ENCODE results near the gene OCA2.
"Not testable (repeated sequence)": the region's sequence is repeated elsewhere in the genome, so short reads cannot be mapped to it uniquely, and the experiment has no call there.

The OCA2 gene

GRCh38 chr15:27763514-27763913, 335.6 kb downstream of the OCA2 start:
- DNase-seq, result no peak

- no peak for DNase-seq
Observed at GRCh38 chr15:27762471-27762870, 336.6 kb downstream of the OCA2 start.

GRCh38 chr15:27757052-27757451, 342.1 kb downstream of the OCA2 start:
- no peak for DNase-seq

- no peak for DNase-seq
Observed at GRCh38 chr15:27752691-27753090, 346.4 kb downstream of the OCA2 start.

- no peak for DNase-seq
Observed at GRCh38 chr15:27747997-27748396, 351.1 kb downstream of the OCA2 start.

GRCh38 chr15:27746401-27746955, 352.6 kb downstream of the OCA2 start:
- DNase-seq, result no peak

GRCh38 chr15:27744641-27745040, 354.5 kb downstream of the OCA2 start:
- DNase-seq, result no peak

- DNase-seq, result no peak
Observed at GRCh38 chr15:27743638-27744037, 355.5 kb downstream of the OCA2 start.

- DNase-seq, result no peak
Observed at GRCh38 chr15:27742751-27743477, 356.2 kb downstream of the OCA2 start.

GRCh38 chr15:27741226-27741860, 357.8 kb downstream of the OCA2 start:
- no peak for DNase-seq

GRCh38 chr15:27734785-27735495, 364.2 kb downstream of the OCA2 start:
- no peak for DNase-seq

GRCh38 chr15:27731776-27732175, 367.3 kb downstream of the OCA2 start:
- no peak for DNase-seq

GRCh38 chr15:27730868-27731267, 368.2 kb downstream of the OCA2 start:
- no peak for DNase-seq

GRCh38 chr15:27725731-27726130, 373.4 kb downstream of the OCA2 start:
- DNase-seq, result no peak

GRCh38 chr15:27723821-27724220, 375.3 kb downstream of the OCA2 start:
- no peak for DNase-seq

- DNase-seq, result no peak
Observed at GRCh38 chr15:27722102-27722501, 377.0 kb downstream of the OCA2 start.

- DNase-seq, result no peak
Observed at GRCh38 chr15:27714675-27715074, 384.4 kb downstream of the OCA2 start.

GRCh38 chr15:27713850-27714249, 385.3 kb downstream of the OCA2 start:
- not testable (repeated sequence) for DNase-seq

- no peak for DNase-seq
Observed at GRCh38 chr15:27707257-27707656, 391.9 kb downstream of the OCA2 start.

GRCh38 chr15:27706300-27706699, 392.8 kb downstream of the OCA2 start:
- DNase-seq, result no peak

- no peak for DNase-seq
Observed at GRCh38 chr15:27705056-27705455, 394.1 kb downstream of the OCA2 start.
